Immature natural killer cell (primary cell): Measurements from ENCODE around the gene CYP2S1. TPM values are rescaled to one million over a fixed set of nuclear protein-coding genes. Genes with fewer than 3 reads are reported as not detected.
A peak's percentile ranks its signal among the peaks of the same experiment; 100 is the strongest.

Experiments
- DNase-seq, 3 donors: peaks; one replicate each; pipeline ENCODE4 v3.0.0; 2022; ENCODE audit warnings: mixed read lengths in 1 of 3
- H3K27ac Mint-ChIP-seq, 6 donors: one replicate each; pipeline ENCODE4 v1.8.0; 2020; ENCODE audit warnings: mixed read lengths in 6 of 6, mild to moderate bottlenecking in 5 of 6, inconsistent platforms in 4 of 6, moderate library complexity in 3 of 6
- H3K27me3 Mint-ChIP-seq, 3 donors: one replicate each; pipeline ENCODE4 v1.8.0; 2020 to 2021; ENCODE audit warnings: low read depth in 3 of 3, mild to moderate bottlenecking in 3 of 3, mixed read lengths in 3 of 3, moderate library complexity in 3 of 3, inconsistent platforms in 1 of 3
- H3K36me3 Mint-ChIP-seq, 3 donors: one replicate each; pipeline ENCODE4 v1.8.0; 2020; ENCODE audit warnings: mixed read lengths in 3 of 3, inconsistent platforms in 2 of 3, mild to moderate bottlenecking in 2 of 3
- H3K4me1 Mint-ChIP-seq, 2 donors: one replicate each; pipeline ENCODE4 v1.8.0; 2020; ENCODE audit warnings: inconsistent platforms in 2 of 2, mild to moderate bottlenecking in 2 of 2, mixed read lengths in 2 of 2, moderate library complexity in 1 of 2
- H3K4me3 Mint-ChIP-seq, 5 donors: one replicate each; pipeline ENCODE4 v1.8.0; 2020; ENCODE audit warnings: mild to moderate bottlenecking in 5 of 5, mixed read lengths in 5 of 5, inconsistent platforms in 3 of 5, moderate library complexity in 3 of 5
- H3K9me3 Mint-ChIP-seq, 6 donors: one replicate each; pipeline ENCODE4 v1.8.0; 2020; ENCODE audit warnings: mild to moderate bottlenecking in 6 of 6, mixed read lengths in 6 of 6, inconsistent platforms in 4 of 6, moderate library complexity in 3 of 6
- polyA plus RNA-seq, 3 donors: library from polyadenylated mRNA; unstranded; fragments of 300-500 nt; fragmentation: Illumina TruSeq; gene quantifications; one replicate each; pipeline ENCODE4 v1.2.3, GENCODE V29; 2021

CYP2S1 gene
- polyA plus RNA-seq, 3 donors from 2014 or later = 0.17 to 1.4 TPM; not detected in 1

- Mint-ChIP-seq H3K27me3 (peaks cover 0 to 2% (median 2%) of the 10 kb centered on the region in 3 donors), H3K36me3 (no peaks in the 10 kb centered on the region), H3K9me3 (no peaks in the 10 kb centered on the region), H3K4me3 (no peak overlapping the region), H3K4me1 (no peaks in the 10 kb centered on the region), H3K27ac (no peak overlapping the region)
- no peak for DNase-seq
Measured at GRCh38 chr19:41239961-41240574, 47.0 kb downstream of the CYP2S1 start.

GRCh38 chr19:41241859-41242258 lies 48.8 kb downstream of the CYP2S1 start:
- no peaks in the 10 kb centered on the region for H3K36me3 Mint-ChIP-seq
- no peaks in the 10 kb centered on the region for H3K9me3 Mint-ChIP-seq
- no peaks in the 10 kb centered on the region for H3K4me1 Mint-ChIP-seq
- DNase-seq = no peak
- no peak overlapping the region for H3K4me3 Mint-ChIP-seq
- peaks cover 0 to 2% (median 2%) of the 10 kb centered on the region in 3 donors for H3K27me3 Mint-ChIP-seq
- H3K27ac Mint-ChIP-seq = no peak overlapping the region

- Mint-ChIP-seq H3K4me1 (no peaks in the 10 kb centered on the region), H3K27ac (no peak overlapping the region), H3K4me3 (no peak overlapping the region), H3K9me3 (no peaks in the 10 kb centered on the region), H3K27me3 (peaks cover 2% of the 10 kb centered on the region in 3 donors), H3K36me3 (no peaks in the 10 kb centered on the region)
- no peak for DNase-seq
Measured at GRCh38 chr19:41244117-41244516, 51.1 kb downstream of the CYP2S1 start.

- Mint-ChIP-seq H3K27me3 (peaks cover 0 to 2% (median 2%) of the 10 kb centered on the region in 3 donors), H3K36me3 (no peaks in the 10 kb centered on the region), H3K4me3 (no peak overlapping the region), H3K4me1 (no peaks in the 10 kb centered on the region), H3K9me3 (no peaks in the 10 kb centered on the region), H3K27ac (no peak overlapping the region)
- DNase-seq = no peak
Measured at GRCh38 chr19:41245843-41246242, 52.8 kb downstream of the CYP2S1 start.

- H3K4me3 Mint-ChIP-seq = no peak overlapping the region
- peaks cover 2 to 4% (median 4%) of the 10 kb centered on the region in 3 donors for H3K27me3 Mint-ChIP-seq
- peaks cover 0 to 2% (median 0%) of the 10 kb centered on the region in 6 donors for H3K9me3 Mint-ChIP-seq
- H3K4me1 Mint-ChIP-seq = no peaks in the 10 kb centered on the region
- no peak overlapping the region for H3K27ac Mint-ChIP-seq
- DNase-seq = no peak
- no peaks in the 10 kb centered on the region for H3K36me3 Mint-ChIP-seq
Measured at GRCh38 chr19:41248895-41249294, 55.9 kb downstream of the CYP2S1 start.

- H3K9me3 Mint-ChIP-seq = peaks cover 0 to 2% (median 0%) of the 10 kb centered on the region in 6 donors
- H3K4me3 Mint-ChIP-seq = no peak overlapping the region
- no peak for DNase-seq
- no peaks in the 10 kb centered on the region for H3K36me3 Mint-ChIP-seq
- H3K27ac Mint-ChIP-seq = no peak overlapping the region
- peaks cover 2 to 4% (median 4%) of the 10 kb centered on the region in 3 donors for H3K27me3 Mint-ChIP-seq
- H3K4me1 Mint-ChIP-seq = no peaks in the 10 kb centered on the region
Measured at GRCh38 chr19:41249707-41250423, 56.8 kb downstream of the CYP2S1 start.

GRCh38 chr19:41253660-41254059 lies 60.6 kb downstream of the CYP2S1 start:
- H3K36me3 Mint-ChIP-seq = no peaks in the 10 kb centered on the region
- peaks cover 0 to 2% (median 0%) of the 10 kb centered on the region in 6 donors for H3K9me3 Mint-ChIP-seq
- H3K4me1 Mint-ChIP-seq = no peaks in the 10 kb centered on the region
- no peak overlapping the region for H3K4me3 Mint-ChIP-seq
- H3K27ac Mint-ChIP-seq = no peak overlapping the region
- H3K27me3 Mint-ChIP-seq = peaks cover 2 to 5% (median 4%) of the 10 kb centered on the region in 3 donors
- DNase-seq = no peak

- Mint-ChIP-seq H3K27ac (peak overlapping the region in 1 of 6 donors; percentile 60), H3K27me3 (peaks cover 2 to 5% (median 4%) of the 10 kb centered on the region in 3 donors), H3K9me3 (peaks cover 0 to 2% (median 0%) of the 10 kb centered on the region in 6 donors), H3K36me3 (no peaks in the 10 kb centered on the region), H3K4me1 (no peaks in the 10 kb centered on the region), H3K4me3 (no peak overlapping the region)
- no peak for DNase-seq
Measured at GRCh38 chr19:41255171-41255570, 62.2 kb downstream of the CYP2S1 start.

Other genes with a start within 250 kb of the CYP2S1 start
- gene CYP2B6, start 201.9 kb upstream of the CYP2S1 start, polyA plus RNA-seq = not detected
- gene CYP2A13, start 104.8 kb upstream of the CYP2S1 start, polyA plus RNA-seq = not detected
- gene CYP2F1, start 78.8 kb upstream of the CYP2S1 start, polyA plus RNA-seq = not detected
- gene AXL, start 26.0 kb downstream of the CYP2S1 start, polyA plus RNA-seq = 1 to 10 TPM in 1 of 3 donors, under 1 TPM in 2; 0.61 to 1.2 (median 0.97) TPM
- 100 to 1,000 TPM in 1 of 3 donors, 10 to 100 TPM in 2; 23.3 to 103 (median 48.8) TPM for gene HNRNPUL1, start 71.2 kb downstream of the CYP2S1 start, polyA plus RNA-seq
- 10 to 100 TPM; 14.2 to 38.2 (median 16.9) TPM for gene CCDC97, start 117.0 kb downstream of the CYP2S1 start, polyA plus RNA-seq
- 100 to 1,000 TPM in 1 of 3 donors, 10 to 100 TPM in 2; 51.4 to 196 (median 66.4) TPM for gene TGFB1, start 160.7 kb downstream of the CYP2S1 start, polyA plus RNA-seq
- 10 to 100 TPM in 2 of 3 donors, 1 to 10 TPM in 1; 8.9 to 14.8 (median 14.7) TPM for gene B9D2, start 170.9 kb downstream of the CYP2S1 start, polyA plus RNA-seq
- gene TMEM91, start 183.3 kb downstream of the CYP2S1 start, polyA plus RNA-seq = 1 to 10 TPM; 5.2 to 7.0 (median 6.1) TPM
- 10 to 100 TPM; 44.0 to 58.6 (median 50.3) TPM for gene EXOSC5, start 204.1 kb downstream of the CYP2S1 start, polyA plus RNA-seq
- gene BCKDHA, start 204.6 kb downstream of the CYP2S1 start, polyA plus RNA-seq = 10 to 100 TPM; 70.8 to 76.9 (median 75.5) TPM
- gene B3GNT8, start 234.2 kb downstream of the CYP2S1 start, polyA plus RNA-seq = 1 to 10 TPM in 1 of 3 donors, under 1 TPM in 1, not detected in 1; 0.23 to 1.3 TPM
- gene DMAC2, start 246.7 kb downstream of the CYP2S1 start, polyA plus RNA-seq = 10 to 100 TPM; 70.5 to 90.4 (median 77.3) TPM
- gene ERICH4, start 249.9 kb downstream of the CYP2S1 start, polyA plus RNA-seq = not detected